ENCODE results near the gene HINT3. TPM values are rescaled to one million over a fixed set of nuclear protein-coding genes. Genes with fewer than 3 reads are reported as not detected.
"Not testable (repeated sequence)": the region's sequence is repeated elsewhere in the genome, so short reads cannot be mapped to it uniquely, and the experiment has no call there.

Gene HINT3
- total and polyA plus RNA-seq, 4 donors, result 15.6 to 37.4 (median 18.1) TPM

GRCh38 chr6:125931733-125932450, 24.7 kb upstream of the HINT3 start:
- ATAC-seq (ENCODE audit: low FRiP score), result no peak
- WGBS, 2 donors, result 86 to 90% methylated on average over 4 of the region's 4 CpGs
- Histone ChIP-seq H3K4me1 (ENCODE audit: control insufficient read depth in 1 of 2, insufficient read depth in 2 of 2, low read length in 2 of 2) (no peaks in the 10 kb centered on the region), H3K36me3 (ENCODE audit: control insufficient read depth in 1 of 2, insufficient read depth in 2 of 2, low read length in 1 of 2) (peaks cover 2 to 4% of the 10 kb centered on the region in 2 donors), H3K9me3 (ENCODE audit: control insufficient read depth, low read length) (no peaks in the 10 kb centered on the region), H3K4me3 (ENCODE audit: low read length in 2 of 2) (no peak overlapping the region), H3K27me3 (ENCODE audit: control insufficient read depth in 1 of 2, insufficient read depth in 2 of 2, low read length in 1 of 2) (no peaks in the 10 kb centered on the region), H3K27ac (ENCODE audit: low read depth in 1 of 2, low read length in 2 of 2) (no peak overlapping the region)
- DNase-seq, result no peak
- intact Hi-C loops (cut with DNase I), result no loop called here

- Histone ChIP-seq H3K4me1 (ENCODE audit: control insufficient read depth in 1 of 2, insufficient read depth in 2 of 2, low read length in 2 of 2) (no peaks in the 10 kb centered on the region), H3K9me3 (ENCODE audit: control insufficient read depth, low read length) (no peaks in the 10 kb centered on the region), H3K27ac (ENCODE audit: low read depth in 1 of 2, low read length in 2 of 2) (no peak overlapping the region), H3K4me3 (ENCODE audit: low read length in 2 of 2) (no peak overlapping the region), H3K27me3 (ENCODE audit: control insufficient read depth in 1 of 2, insufficient read depth in 2 of 2, low read length in 1 of 2) (no peaks in the 10 kb centered on the region), H3K36me3 (ENCODE audit: control insufficient read depth in 1 of 2, insufficient read depth in 2 of 2, low read length in 1 of 2) (peaks cover 2 to 4% of the 10 kb centered on the region in 2 donors)
- ATAC-seq (ENCODE audit: low FRiP score), result no peak
- DNase-seq, result no peak
- intact Hi-C loops (cut with DNase I), result no loop called here
Observed at GRCh38 chr6:125932451-125932795, 24.1 kb upstream of the HINT3 start.

GRCh38 chr6:125935520-125935919, 21.1 kb upstream of the HINT3 start:
- ATAC-seq (ENCODE audit: low FRiP score); H3K27ac ChIP-seq (ENCODE audit: low read depth in 1 of 2, low read length in 2 of 2); H3K4me3 ChIP-seq (ENCODE audit: low read length in 2 of 2); H3K36me3 ChIP-seq (ENCODE audit: control insufficient read depth in 1 of 2, insufficient read depth in 2 of 2, low read length in 1 of 2); intact Hi-C loops (cut with DNase I); DNase-seq; H3K4me1 ChIP-seq (ENCODE audit: control insufficient read depth in 1 of 2, insufficient read depth in 2 of 2, low read length in 2 of 2); H3K27me3 ChIP-seq (ENCODE audit: control insufficient read depth in 1 of 2, insufficient read depth in 2 of 2, low read length in 1 of 2); H3K9me3 ChIP-seq (ENCODE audit: control insufficient read depth, low read length): not testable (repeated sequence)
- WGBS, 2 donors, result 87% methylated on average over 5 of the region's 5 CpGs

- Histone ChIP-seq H3K9me3 (ENCODE audit: control insufficient read depth, low read length) (no peaks in the 10 kb centered on the region), H3K36me3 (ENCODE audit: control insufficient read depth in 1 of 2, insufficient read depth in 2 of 2, low read length in 1 of 2) (no peaks in the 10 kb centered on the region), H3K27ac (ENCODE audit: low read depth in 1 of 2, low read length in 2 of 2) (no peak overlapping the region), H3K27me3 (ENCODE audit: control insufficient read depth in 1 of 2, insufficient read depth in 2 of 2, low read length in 1 of 2) (no peaks in the 10 kb centered on the region), H3K4me3 (ENCODE audit: low read length in 2 of 2) (no peak overlapping the region), H3K4me1 (ENCODE audit: control insufficient read depth in 1 of 2, insufficient read depth in 2 of 2, low read length in 2 of 2) (no peaks in the 10 kb centered on the region)
- intact Hi-C loops (cut with DNase I), result no loop called here
- ATAC-seq (ENCODE audit: low FRiP score) (no peak), DNase-seq (no peak)
- WGBS, 2 donors, result 83 to 94% methylated on average over 1 of the region's 1 CpG
Observed at GRCh38 chr6:125939026-125939425, 17.5 kb upstream of the HINT3 start.

GRCh38 chr6:125939791-125940190, 16.8 kb upstream of the HINT3 start:
- DNase-seq, result no peak
- Histone ChIP-seq H3K27ac (ENCODE audit: low read depth in 1 of 2, low read length in 2 of 2) (no peak overlapping the region), H3K4me3 (ENCODE audit: low read length in 2 of 2) (no peak overlapping the region), H3K4me1 (ENCODE audit: control insufficient read depth in 1 of 2, insufficient read depth in 2 of 2, low read length in 2 of 2) (no peaks in the 10 kb centered on the region), H3K9me3 (ENCODE audit: control insufficient read depth, low read length) (no peaks in the 10 kb centered on the region), H3K36me3 (ENCODE audit: control insufficient read depth in 1 of 2, insufficient read depth in 2 of 2, low read length in 1 of 2) (no peaks in the 10 kb centered on the region), H3K27me3 (ENCODE audit: control insufficient read depth in 1 of 2, insufficient read depth in 2 of 2, low read length in 1 of 2) (no peaks in the 10 kb centered on the region)
- WGBS, 2 donors, result 88 to 90% methylated on average over 2 of the region's 2 CpGs
- intact Hi-C loops (cut with DNase I), result no loop called here
- no peak for ATAC-seq (ENCODE audit: low FRiP score)

GRCh38 chr6:125940247-125941041, 16.1 kb upstream of the HINT3 start:
- intact Hi-C loops (cut with DNase I), result no loop called here
- Histone ChIP-seq H3K36me3 (ENCODE audit: control insufficient read depth in 1 of 2, insufficient read depth in 2 of 2, low read length in 1 of 2) (no peaks in the 10 kb centered on the region), H3K27ac (ENCODE audit: low read depth in 1 of 2, low read length in 2 of 2) (no peak overlapping the region), H3K27me3 (ENCODE audit: control insufficient read depth in 1 of 2, insufficient read depth in 2 of 2, low read length in 1 of 2) (no peaks in the 10 kb centered on the region), H3K4me3 (ENCODE audit: low read length in 2 of 2) (no peak overlapping the region), H3K9me3 (ENCODE audit: control insufficient read depth, low read length) (no peaks in the 10 kb centered on the region), H3K4me1 (ENCODE audit: control insufficient read depth in 1 of 2, insufficient read depth in 2 of 2, low read length in 2 of 2) (peaks cover 0 to 2% of the 10 kb centered on the region in 2 donors)
- ATAC-seq (ENCODE audit: low FRiP score) (no peak), DNase-seq (no peak)
- WGBS, 2 donors, result 46 to 50% methylated on average over 5 of the region's 5 CpGs

GRCh38 chr6:125942672-125943527, 13.7 kb upstream of the HINT3 start:
- DNase-seq, result no peak
- no peaks in the 10 kb centered on the region for H3K36me3 ChIP-seq (ENCODE audit: control insufficient read depth in 1 of 2, insufficient read depth in 2 of 2, low read length in 1 of 2)
- H3K27me3 ChIP-seq (ENCODE audit: control insufficient read depth in 1 of 2, insufficient read depth in 2 of 2, low read length in 1 of 2), result no peaks in the 10 kb centered on the region
- intact Hi-C loops (cut with DNase I), result no loop called here
- no peak overlapping the region for H3K4me3 ChIP-seq (ENCODE audit: low read length in 2 of 2)
- H3K27ac ChIP-seq (ENCODE audit: low read depth in 1 of 2, low read length in 2 of 2), result no peak overlapping the region
- no peaks in the 10 kb centered on the region for H3K9me3 ChIP-seq (ENCODE audit: control insufficient read depth, low read length)
- peaks cover 0 to 3% of the 10 kb centered on the region in 2 donors for H3K4me1 ChIP-seq (ENCODE audit: control insufficient read depth in 1 of 2, insufficient read depth in 2 of 2, low read length in 2 of 2)
- 92 to 93% methylated on average over 10 of the region's 10 CpGs for WGBS, 2 donors
- ATAC-seq (ENCODE audit: low FRiP score), result no peak

- no peaks in the 10 kb centered on the region for H3K36me3 ChIP-seq (ENCODE audit: control insufficient read depth in 1 of 2, insufficient read depth in 2 of 2, low read length in 1 of 2)
- WGBS, 2 donors, result 90 to 91% methylated on average over 4 of the region's 4 CpGs
- ATAC-seq (ENCODE audit: low FRiP score) (no peak), DNase-seq (no peak)
- no peak overlapping the region for H3K27ac ChIP-seq (ENCODE audit: low read depth in 1 of 2, low read length in 2 of 2)
- intact Hi-C loops (cut with DNase I), result no loop called here
- no peaks in the 10 kb centered on the region for H3K27me3 ChIP-seq (ENCODE audit: control insufficient read depth in 1 of 2, insufficient read depth in 2 of 2, low read length in 1 of 2)
- peaks cover 0 to 3% of the 10 kb centered on the region in 2 donors for H3K4me1 ChIP-seq (ENCODE audit: control insufficient read depth in 1 of 2, insufficient read depth in 2 of 2, low read length in 2 of 2)
- H3K9me3 ChIP-seq (ENCODE audit: control insufficient read depth, low read length), result no peaks in the 10 kb centered on the region
- H3K4me3 ChIP-seq (ENCODE audit: low read length in 2 of 2), result no peak overlapping the region
Observed at GRCh38 chr6:125943528-125944433, 12.8 kb upstream of the HINT3 start.

All from aorta (tissue), 5 donors.